ENCODE measurements around the gene SHD.

- TF ChIP-seq EZH2 (IDR thresholded peaks at IDR 0.05; ENCODE audit: borderline replicate concordance, low read length) (no peak), CTCF (IDR thresholded peaks at IDR 0.05; ENCODE audit: low read length) (peak; percentile 76)
These were observed 11.8 kb upstream of the SHD start for GRCh38 chr19:4267101-4267900.
